Measurements from ENCODE around the gene FRMD8. TPM values are rescaled to one million over a fixed set of nuclear protein-coding genes. Genes with fewer than 3 reads are reported as not detected.

Gene FRMD8
- total and polyA plus RNA-seq, 2 of the 8 experiments (the other 6 are each of a cell fraction or from before 2014, with no cell fraction given), result 15.0 to 19.2 TPM

DNA sequence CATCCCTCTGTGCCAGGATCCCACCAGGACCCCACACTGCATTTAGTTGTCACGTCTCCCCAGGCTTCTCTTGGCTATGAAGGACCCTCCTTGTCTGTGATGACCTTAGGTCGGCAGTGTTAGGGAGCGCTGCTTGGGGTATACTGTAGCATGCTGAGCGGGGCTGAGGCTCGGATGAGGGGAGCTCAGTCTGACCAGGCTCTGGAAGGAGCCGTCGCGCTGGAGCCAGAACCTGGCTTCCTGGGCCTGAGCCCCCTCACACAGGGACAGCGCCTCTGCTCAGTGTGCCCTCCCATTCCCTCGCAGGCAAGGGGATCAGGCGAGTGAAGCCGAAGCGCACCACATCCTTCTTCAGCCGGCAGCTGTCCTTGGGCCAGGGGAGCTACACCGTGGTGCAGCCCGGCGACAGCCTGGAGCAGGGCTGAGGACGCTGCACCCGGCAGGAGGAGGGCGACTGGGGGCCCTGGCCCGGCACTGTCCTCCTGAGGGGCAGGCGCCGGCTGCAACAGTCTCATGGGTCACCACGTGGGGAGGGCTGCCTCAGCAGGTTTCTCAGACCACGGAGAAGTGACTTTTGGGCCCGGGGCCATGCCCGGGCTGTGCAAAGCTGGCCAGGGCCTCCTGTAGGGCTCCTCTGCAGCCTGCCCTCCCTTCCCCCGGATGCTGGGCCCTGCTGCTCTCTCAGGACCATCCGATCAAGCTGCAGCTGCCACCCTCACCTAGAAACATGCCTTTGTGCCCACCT lies 24.7 kb downstream of the FRMD8 start (continued):
- TF ChIP-seq, protein P1, sequence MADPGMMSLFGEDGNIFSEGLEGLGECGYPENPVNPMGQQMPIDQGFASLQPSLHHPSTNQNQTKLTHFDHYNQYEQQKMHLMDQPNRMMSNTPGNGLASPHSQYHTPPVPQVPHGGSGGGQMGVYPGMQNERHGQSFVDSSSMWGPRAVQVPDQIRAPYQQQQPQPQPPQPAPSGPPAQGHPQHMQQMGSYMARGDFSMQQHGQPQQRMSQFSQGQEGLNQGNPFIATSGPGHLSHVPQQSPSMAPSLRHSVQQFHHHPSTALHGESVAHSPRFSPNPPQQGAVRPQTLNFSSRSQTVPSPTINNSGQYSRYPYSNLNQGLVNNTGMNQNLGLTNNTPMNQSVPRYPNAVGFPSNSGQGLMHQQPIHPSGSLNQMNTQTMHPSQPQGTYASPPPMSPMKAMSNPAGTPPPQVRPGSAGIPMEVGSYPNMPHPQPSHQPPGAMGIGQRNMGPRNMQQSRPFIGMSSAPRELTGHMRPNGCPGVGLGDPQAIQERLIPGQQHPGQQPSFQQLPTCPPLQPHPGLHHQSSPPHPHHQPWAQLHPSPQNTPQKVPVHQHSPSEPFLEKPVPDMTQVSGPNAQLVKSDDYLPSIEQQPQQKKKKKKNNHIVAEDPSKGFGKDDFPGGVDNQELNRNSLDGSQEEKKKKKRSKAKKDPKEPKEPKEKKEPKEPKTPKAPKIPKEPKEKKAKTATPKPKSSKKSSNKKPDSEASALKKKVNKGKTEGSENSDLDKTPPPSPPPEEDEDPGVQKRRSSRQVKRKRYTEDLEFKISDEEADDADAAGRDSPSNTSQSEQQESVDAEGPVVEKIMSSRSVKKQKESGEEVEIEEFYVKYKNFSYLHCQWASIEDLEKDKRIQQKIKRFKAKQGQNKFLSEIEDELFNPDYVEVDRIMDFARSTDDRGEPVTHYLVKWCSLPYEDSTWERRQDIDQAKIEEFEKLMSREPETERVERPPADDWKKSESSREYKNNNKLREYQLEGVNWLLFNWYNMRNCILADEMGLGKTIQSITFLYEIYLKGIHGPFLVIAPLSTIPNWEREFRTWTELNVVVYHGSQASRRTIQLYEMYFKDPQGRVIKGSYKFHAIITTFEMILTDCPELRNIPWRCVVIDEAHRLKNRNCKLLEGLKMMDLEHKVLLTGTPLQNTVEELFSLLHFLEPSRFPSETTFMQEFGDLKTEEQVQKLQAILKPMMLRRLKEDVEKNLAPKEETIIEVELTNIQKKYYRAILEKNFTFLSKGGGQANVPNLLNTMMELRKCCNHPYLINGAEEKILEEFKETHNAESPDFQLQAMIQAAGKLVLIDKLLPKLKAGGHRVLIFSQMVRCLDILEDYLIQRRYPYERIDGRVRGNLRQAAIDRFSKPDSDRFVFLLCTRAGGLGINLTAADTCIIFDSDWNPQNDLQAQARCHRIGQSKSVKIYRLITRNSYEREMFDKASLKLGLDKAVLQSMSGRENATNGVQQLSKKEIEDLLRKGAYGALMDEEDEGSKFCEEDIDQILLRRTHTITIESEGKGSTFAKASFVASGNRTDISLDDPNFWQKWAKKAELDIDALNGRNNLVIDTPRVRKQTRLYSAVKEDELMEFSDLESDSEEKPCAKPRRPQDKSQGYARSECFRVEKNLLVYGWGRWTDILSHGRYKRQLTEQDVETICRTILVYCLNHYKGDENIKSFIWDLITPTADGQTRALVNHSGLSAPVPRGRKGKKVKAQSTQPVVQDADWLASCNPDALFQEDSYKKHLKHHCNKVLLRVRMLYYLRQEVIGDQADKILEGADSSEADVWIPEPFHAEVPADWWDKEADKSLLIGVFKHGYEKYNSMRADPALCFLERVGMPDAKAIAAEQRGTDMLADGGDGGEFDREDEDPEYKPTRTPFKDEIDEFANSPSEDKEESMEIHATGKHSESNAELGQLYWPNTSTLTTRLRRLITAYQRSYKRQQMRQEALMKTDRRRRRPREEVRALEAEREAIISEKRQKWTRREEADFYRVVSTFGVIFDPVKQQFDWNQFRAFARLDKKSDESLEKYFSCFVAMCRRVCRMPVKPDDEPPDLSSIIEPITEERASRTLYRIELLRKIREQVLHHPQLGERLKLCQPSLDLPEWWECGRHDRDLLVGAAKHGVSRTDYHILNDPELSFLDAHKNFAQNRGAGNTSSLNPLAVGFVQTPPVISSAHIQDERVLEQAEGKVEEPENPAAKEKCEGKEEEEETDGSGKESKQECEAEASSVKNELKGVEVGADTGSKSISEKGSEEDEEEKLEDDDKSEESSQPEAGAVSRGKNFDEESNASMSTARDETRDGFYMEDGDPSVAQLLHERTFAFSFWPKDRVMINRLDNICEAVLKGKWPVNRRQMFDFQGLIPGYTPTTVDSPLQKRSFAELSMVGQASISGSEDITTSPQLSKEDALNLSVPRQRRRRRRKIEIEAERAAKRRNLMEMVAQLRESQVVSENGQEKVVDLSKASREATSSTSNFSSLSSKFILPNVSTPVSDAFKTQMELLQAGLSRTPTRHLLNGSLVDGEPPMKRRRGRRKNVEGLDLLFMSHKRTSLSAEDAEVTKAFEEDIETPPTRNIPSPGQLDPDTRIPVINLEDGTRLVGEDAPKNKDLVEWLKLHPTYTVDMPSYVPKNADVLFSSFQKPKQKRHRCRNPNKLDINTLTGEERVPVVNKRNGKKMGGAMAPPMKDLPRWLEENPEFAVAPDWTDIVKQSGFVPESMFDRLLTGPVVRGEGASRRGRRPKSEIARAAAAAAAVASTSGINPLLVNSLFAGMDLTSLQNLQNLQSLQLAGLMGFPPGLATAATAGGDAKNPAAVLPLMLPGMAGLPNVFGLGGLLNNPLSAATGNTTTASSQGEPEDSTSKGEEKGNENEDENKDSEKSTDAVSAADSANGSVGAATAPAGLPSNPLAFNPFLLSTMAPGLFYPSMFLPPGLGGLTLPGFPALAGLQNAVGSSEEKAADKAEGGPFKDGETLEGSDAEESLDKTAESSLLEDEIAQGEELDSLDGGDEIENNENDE (IDR thresholded peaks at IDR 0.05; ENCODE audit: insufficient replicate concordance, low read length), result no peak
- TF ChIP-seq RNF2 (IDR thresholded peaks at IDR 0.05; ENCODE audit: borderline replicate concordance, low read depth, low read length, missing control alignments, poor library complexity, severe bottlenecking) (no peak), TBP (IDR thresholded peaks at IDR 0.05; ENCODE audit: low read depth, low read length) (no peak), ASH2L (IDR thresholded peaks at IDR 0.05; ENCODE audit: low read length) (no peak), CHD1 (IDR thresholded peaks at IDR 0.05; ENCODE audit: low read depth, low read length) (no peak), POLR2A (IDR thresholded peaks at IDR 0.05; ENCODE audit: control extremely low read depth in 1 of 2, low read depth in 2 of 2, low read length in 2 of 2) (no peak), BACH1 (IDR thresholded peaks at IDR 0.05; ENCODE audit: low read length) (no peak), SP2 (IDR thresholded peaks at IDR 0.05; ENCODE audit: low read length) (no peak)

Measured in H1 (cell line).